OCI-LY7 (cell line): Measurements from ENCODE around the gene HSD11B1. TPM values are rescaled to one million over a fixed set of nuclear protein-coding genes. Genes with fewer than 3 reads are reported as not detected.

Source experiments
- BruUV-seq: library from RNA; stranded (reverse); fragments of 400-500 nt; replicated peaks from 2 replicates; lab custom pipeline; 2021; lab: Mats Ljungman, UMichigan
- CTCF ChIA-PET: fragments of 300-600 bp; sonication (Branson Sonifier 250); formaldehyde crosslinking; loops from one replicate; lab custom pipeline; 2022; ENCODE audit warnings: antibody characterized with exemption; ENCODE audit not compliant: unreplicated experiment; lab: Charles Lee
- POLR2A ChIA-PET: fragments of 300-600 bp; sonication (Branson Sonifier 250); formaldehyde crosslinking; loops from one replicate; lab custom pipeline; 2022; ENCODE audit warnings: antibody characterized with exemption; lab: Charles Lee
- DNase-seq: peaks from one replicate; pipeline ENCODE4 v3.0.0-alpha.2; 2015; ENCODE audit warnings: low spot score
- H2AFZ ChIP-seq: fragments of 200-600 bp; sonication (generic), shearing (Covaris generic); 2 replicates; pipeline ENCODE4 v1.6.1; 2014; ENCODE audit warnings: mild to moderate bottlenecking, antibody characterized with exemption, low read length, moderate library complexity
- H3K27ac ChIP-seq: fragments of 200-600 bp; sonication (generic); 2 replicates; pipeline ENCODE4 v1.5.1; 2014; ENCODE audit warnings: mixed run types, low read depth, mild to moderate bottlenecking, moderate library complexity, low read length, inconsistent platforms; ENCODE audit not compliant: poor library complexity, severe bottlenecking
- H3K36me3 ChIP-seq: fragments of 200-600 bp; sonication (generic); 2 replicates; pipeline ENCODE4 v1.6.1; 2014; ENCODE audit warnings: mild to moderate bottlenecking, antibody characterized with exemption, low read length, moderate library complexity, mixed read lengths; ENCODE audit not compliant: insufficient read depth
- H3K4me1 ChIP-seq: fragments of 200-600 bp; sonication (generic); 2 replicates; pipeline ENCODE4 v1.5.1; 2014; ENCODE audit warnings: mild to moderate bottlenecking, low read length; ENCODE audit not compliant: insufficient read depth, poor library complexity, severe bottlenecking
- H3K4me2 ChIP-seq: fragments of 200-600 bp; sonication (generic); 2 replicates; pipeline ENCODE4 v1.6.1; 2014; ENCODE audit warnings: mild to moderate bottlenecking, low read length
- H3K4me3 ChIP-seq: fragments of 200-600 bp; sonication (generic); 2 replicates; pipeline ENCODE4 v1.5.1; 2014; ENCODE audit warnings: mild to moderate bottlenecking, low read depth, low read length; ENCODE audit not compliant: poor library complexity, severe bottlenecking
- H3K79me2 ChIP-seq: fragments of 200-600 bp; sonication (generic); 2 replicates; pipeline ENCODE4 v1.6.1; 2016; ENCODE audit warnings: low read depth, mild to moderate bottlenecking, low read length, moderate library complexity, mixed read lengths; ENCODE audit not compliant: insufficient read depth
- H3K9me2 ChIP-seq: fragments of 200-600 bp; sonication (generic); 2 replicates; pipeline ENCODE4 v1.6.1; 2016; ENCODE audit warnings: mild to moderate bottlenecking, low read length, mixed read lengths; ENCODE audit not compliant: insufficient read depth
- H3K9me3 ChIP-seq: fragments of 200-600 bp; sonication (generic); 2 replicates; pipeline ENCODE4 v1.6.1; 2014; ENCODE audit warnings: mild to moderate bottlenecking, mixed run types, low read length, mixed read lengths
- H4K20me1 ChIP-seq: fragments of 200-600 bp; sonication (generic); 2 replicates; pipeline ENCODE4 v1.6.1; 2014; ENCODE audit warnings: mild to moderate bottlenecking, antibody characterized with exemption, low read length, moderate library complexity, mixed read lengths; ENCODE audit not compliant: insufficient read depth
- CTCF ChIP-seq: fragments of 200-600 bp; sonication (generic); conservative IDR thresholded peaks from 2 replicates; pipeline ENCODE4 v1.5.1; 2014; ENCODE audit warnings: mild to moderate bottlenecking, antibody characterized with exemption, low read length, moderate library complexity, mixed read lengths
- EZH2phosphoT487 ChIP-seq: fragments of 200-600 bp; sonication (generic); IDR thresholded peaks from 2 replicates; pipeline ENCODE4 v1.6.1; 2018; ENCODE audit warnings: low read depth, borderline replicate concordance, mild to moderate bottlenecking, mixed run types, antibody characterized with exemption, low read length, moderate library complexity, mixed read lengths
- intact Hi-C: fragments of 100-400 bp; cut with micrococcal nuclease; formaldehyde crosslinking; loops from one replicate; pipeline ENCODE4 v1.10.0; 2022; ENCODE audit not compliant: unreplicated experiment
- total RNA-seq, 2 experiments: library from RNA; depleted of rRNA in 1 of 2; stranded (reverse); fragments of >200 nt in 1 of 2; shearing (Covaris generic) in 1 of 2; gene quantifications; 2 replicates each; pipeline ENCODE4 v1.2.3, GENCODE V29; 2014 to 2022

HSD11B1 gene
- total RNA-seq, 2 experiments from 2014 or later: not detected

- H3K9me3 ChIP-seq: no peaks in the 10 kb centered on the region
- H3K9me2 ChIP-seq: no peaks in the 10 kb centered on the region
- no peak for TF ChIP-seq CTCF
- TF ChIP-seq EZH2phosphoT487: no peak
- ChIA-PET POLR2A (interaction anchor here (0.6 kb wide), 1 partner anchor 647 kb away, joined by 3 read pairs; no protein-coding TSS in a partner anchor), CTCF (no interaction called here)
- BruUV-seq: no TSS peak
- H3K36me3 ChIP-seq: no peaks in the 10 kb centered on the region
- H3K4me1 ChIP-seq: no peaks in the 10 kb centered on the region
- no peak overlapping the region for H3K4me3 ChIP-seq
- H2AFZ ChIP-seq: no peak overlapping the region
- DNase-seq: no peak
- H3K4me2 ChIP-seq: no peak overlapping the region
- H3K27ac ChIP-seq: no peak overlapping the region
- no peaks in the 10 kb centered on the region for H4K20me1 ChIP-seq
- no peaks in the 10 kb centered on the region for H3K79me2 ChIP-seq
- intact Hi-C loops: no loop called here
These were observed 2.0 kb downstream of the HSD11B1 start for GRCh38 chr1:209706622-209707021.

- Histone ChIP-seq H3K4me2 (no peak overlapping the region), H3K27ac (no peak overlapping the region), H3K9me2 (no peaks in the 10 kb centered on the region), H2AFZ (no peak overlapping the region), H3K79me2 (no peaks in the 10 kb centered on the region), H3K9me3 (no peaks in the 10 kb centered on the region), H3K36me3 (no peaks in the 10 kb centered on the region), H3K4me3 (no peak overlapping the region), H3K4me1 (no peaks in the 10 kb centered on the region), H4K20me1 (no peaks in the 10 kb centered on the region)
- ChIA-PET CTCF (no interaction called here), POLR2A (no interaction called here)
- BruUV-seq: no TSS peak
- no peak for TF ChIP-seq EZH2phosphoT487
- intact Hi-C loops: no loop called here
- DNase-seq: no peak
These were observed 2.7 kb downstream of the HSD11B1 start for GRCh38 chr1:209707308-209707707.

DNA sequence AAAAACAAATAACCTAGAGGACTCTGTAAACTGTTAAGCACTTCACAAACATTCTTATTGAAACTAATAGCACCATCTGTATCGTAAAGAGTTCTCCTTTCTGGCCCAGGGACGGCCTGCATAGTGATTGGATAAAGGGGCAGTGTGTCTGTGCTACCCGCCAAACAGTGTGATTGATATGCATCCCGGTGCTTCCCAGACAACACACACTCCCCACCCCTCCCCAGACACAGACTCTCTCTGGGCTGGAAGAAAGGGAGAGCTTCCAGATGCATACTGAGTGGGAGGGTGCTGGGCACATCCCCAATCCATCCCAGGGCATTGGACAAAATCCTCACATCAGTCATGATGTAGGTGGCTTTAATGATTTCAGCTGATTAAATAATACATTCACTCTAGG, 3.7 kb downstream of the HSD11B1 start:
- no peaks in the 10 kb centered on the region for H3K79me2 ChIP-seq
- H3K4me3 ChIP-seq: no peak overlapping the region
- no peak overlapping the region for H2AFZ ChIP-seq
- DNase-seq: no peak
- TF ChIP-seq CTCF: no peak
- TF ChIP-seq EZH2phosphoT487: no peak
- no peaks in the 10 kb centered on the region for H3K36me3 ChIP-seq
- ChIA-PET CTCF (no interaction called here), POLR2A (no interaction called here)
- BruUV-seq: no TSS peak
- H3K9me2 ChIP-seq: no peaks in the 10 kb centered on the region
- no peaks in the 10 kb centered on the region for H3K4me1 ChIP-seq
- no peak overlapping the region for H3K4me2 ChIP-seq
- H4K20me1 ChIP-seq: no peaks in the 10 kb centered on the region
- intact Hi-C loops: no loop called here
- no peak overlapping the region for H3K27ac ChIP-seq
- no peaks in the 10 kb centered on the region for H3K9me3 ChIP-seq
